Fibroblast of villous mesenchyme (primary cell): ENCODE data around the gene COL13A1. TPM values are rescaled to one million over a fixed set of nuclear protein-coding genes. Genes with fewer than 3 reads are reported as not detected.

Source experiments
- DNase-seq: peaks from one replicate; pipeline ENCODE4 v3.0.0-alpha.2; 2010; ENCODE audit warnings: low read depth
- H3K4me3 ChIP-seq: 2 replicates; pipeline ENCODE4 v1.5.1; 2011; ENCODE audit warnings: low read depth, mild to moderate bottlenecking, low read length
- total RNA-seq: library from RNA; depleted of rRNA; stranded (reverse); fragments of >200 nt; gene quantifications from 2 replicates; pipeline ENCODE4 v1.2.3, GENCODE V29; 2012
- TF ChIP-seq, protein P1 (sequence below): IDR thresholded peaks from 2 replicates; pipeline ENCODE4 v1.5.1; 2012; ENCODE audit warnings: low read depth, mild to moderate bottlenecking, low read length; ENCODE audit not compliant: insufficient read depth

The COL13A1 gene
- total RNA-seq, 1 donor, result 3.5 TPM

DNA sequence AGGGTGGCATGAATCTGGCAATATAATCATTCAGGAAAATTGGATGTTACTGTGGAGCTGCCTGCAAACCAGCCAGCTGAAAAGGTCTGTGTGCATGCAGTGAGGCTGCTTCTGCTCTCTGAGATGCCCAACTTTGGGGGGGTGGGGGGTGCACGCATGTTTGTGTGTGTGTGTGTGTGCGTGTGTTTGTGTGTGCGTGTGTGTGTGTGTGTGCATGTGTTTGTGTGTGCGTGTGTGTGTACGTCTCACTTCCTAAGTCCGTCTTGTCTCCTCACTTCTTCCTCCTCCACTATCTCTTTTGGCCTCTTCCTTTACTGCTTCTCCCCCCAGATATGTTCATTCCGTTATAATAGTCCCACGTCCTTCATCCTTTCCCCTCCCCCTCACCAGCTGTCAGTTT lies 148.1 kb downstream of the COL13A1 start:
- no peak overlapping the region for H3K4me3 ChIP-seq
- TF ChIP-seq, protein P1, sequence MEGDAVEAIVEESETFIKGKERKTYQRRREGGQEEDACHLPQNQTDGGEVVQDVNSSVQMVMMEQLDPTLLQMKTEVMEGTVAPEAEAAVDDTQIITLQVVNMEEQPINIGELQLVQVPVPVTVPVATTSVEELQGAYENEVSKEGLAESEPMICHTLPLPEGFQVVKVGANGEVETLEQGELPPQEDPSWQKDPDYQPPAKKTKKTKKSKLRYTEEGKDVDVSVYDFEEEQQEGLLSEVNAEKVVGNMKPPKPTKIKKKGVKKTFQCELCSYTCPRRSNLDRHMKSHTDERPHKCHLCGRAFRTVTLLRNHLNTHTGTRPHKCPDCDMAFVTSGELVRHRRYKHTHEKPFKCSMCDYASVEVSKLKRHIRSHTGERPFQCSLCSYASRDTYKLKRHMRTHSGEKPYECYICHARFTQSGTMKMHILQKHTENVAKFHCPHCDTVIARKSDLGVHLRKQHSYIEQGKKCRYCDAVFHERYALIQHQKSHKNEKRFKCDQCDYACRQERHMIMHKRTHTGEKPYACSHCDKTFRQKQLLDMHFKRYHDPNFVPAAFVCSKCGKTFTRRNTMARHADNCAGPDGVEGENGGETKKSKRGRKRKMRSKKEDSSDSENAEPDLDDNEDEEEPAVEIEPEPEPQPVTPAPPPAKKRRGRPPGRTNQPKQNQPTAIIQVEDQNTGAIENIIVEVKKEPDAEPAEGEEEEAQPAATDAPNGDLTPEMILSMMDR, result no peak
- DNase-seq, result no peak

DNA sequence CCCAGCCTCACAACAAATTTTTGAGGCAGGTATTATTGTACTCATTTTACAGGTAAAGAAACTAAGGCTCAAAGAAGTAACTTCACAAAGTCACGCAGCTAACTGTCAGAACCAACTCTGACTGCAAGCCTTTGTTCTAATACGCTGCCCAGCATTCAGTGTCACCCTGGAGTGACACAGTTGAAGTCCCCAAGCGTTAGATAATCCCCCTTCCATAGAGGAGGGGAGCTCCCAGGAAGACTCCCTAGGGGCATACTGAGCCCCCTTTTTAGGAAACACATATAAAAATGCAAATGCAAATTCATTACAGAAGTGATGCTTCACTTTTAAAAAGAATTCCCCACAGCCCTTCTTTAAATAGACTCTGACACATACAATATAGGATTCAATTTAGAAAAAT lies 150.0 kb downstream of the COL13A1 start:
- TF ChIP-seq, protein P1, result no peak
- DNase-seq, result no peak
- no peak overlapping the region for H3K4me3 ChIP-seq

DNA sequence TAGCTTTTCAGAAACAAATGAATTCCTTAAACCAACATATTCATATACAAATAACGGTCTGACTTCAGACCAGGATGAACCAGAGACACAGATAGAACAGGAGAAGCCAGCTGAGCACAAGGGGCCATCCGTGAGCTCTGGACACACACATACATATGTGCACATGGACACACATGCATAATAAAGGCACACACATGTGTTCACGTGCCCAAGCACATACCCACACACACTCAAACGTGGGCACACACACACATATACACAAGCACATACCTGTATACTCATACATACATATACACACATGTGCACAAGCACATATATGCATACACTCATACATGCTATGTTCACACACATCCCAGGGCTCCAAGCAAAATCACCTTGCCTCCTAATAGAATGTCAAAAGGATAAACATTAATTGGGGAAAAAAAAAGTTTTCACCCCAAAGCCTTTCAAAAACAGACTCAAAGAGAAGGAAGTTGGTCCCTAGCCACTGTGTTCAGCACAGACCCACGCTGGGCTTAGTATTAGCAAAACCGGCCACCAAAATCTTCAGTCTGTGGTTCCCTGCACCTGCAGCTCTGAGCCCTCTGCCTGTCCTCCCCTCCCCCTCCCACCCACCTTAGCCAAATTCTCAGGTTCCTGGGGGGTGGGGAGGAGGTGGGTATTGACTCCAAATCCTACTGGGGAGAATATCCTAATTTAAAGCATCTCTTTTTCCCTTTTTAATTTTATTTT lies 150.5 kb downstream of the COL13A1 start:
- H3K4me3 ChIP-seq, result no peak overlapping the region
- no peak for DNase-seq
- TF ChIP-seq, protein P1, result no peak

DNA sequence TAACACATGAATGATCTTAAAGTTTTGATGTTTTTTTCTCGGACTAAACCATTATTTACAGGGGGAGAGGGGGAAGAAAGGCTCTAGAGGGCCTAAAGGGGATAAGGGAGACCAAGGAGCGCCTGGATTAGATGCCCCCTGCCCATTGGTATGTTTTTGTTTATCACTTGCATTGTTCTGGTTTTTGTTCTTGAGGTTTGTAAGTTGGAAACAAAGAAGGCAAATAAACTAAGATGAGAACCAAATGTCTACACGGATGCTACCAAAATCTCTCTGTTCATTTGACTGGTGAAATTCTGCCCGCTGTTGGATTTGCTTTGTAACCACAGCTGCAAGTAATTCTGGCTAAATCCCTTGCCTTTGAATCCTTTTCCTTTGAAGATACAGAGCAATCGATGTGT lies 151.1 kb downstream of the COL13A1 start:
- no peak overlapping the region for H3K4me3 ChIP-seq
- no peak for DNase-seq
- TF ChIP-seq, protein P1, result no peak

DNA sequence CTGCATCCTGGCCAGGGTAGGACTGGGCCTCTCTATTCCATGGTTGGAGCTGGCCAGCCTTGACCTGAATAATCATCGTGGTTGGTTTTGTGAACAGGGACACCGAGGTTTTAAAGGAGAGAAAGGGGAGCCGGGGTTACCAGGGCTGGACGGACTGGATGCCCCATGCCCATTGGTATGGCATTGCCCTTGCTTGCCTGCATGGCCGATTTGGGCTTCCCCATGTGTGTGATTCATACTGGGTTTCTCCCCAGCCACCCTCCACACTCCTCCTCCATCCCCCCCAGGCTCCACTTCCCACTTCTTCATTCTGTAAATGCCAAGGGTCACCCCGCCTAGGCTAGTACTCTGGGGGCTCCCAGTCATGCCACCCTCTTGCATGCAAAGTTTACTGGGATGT lies 152.1 kb downstream of the COL13A1 start:
- H3K4me3 ChIP-seq, result no peak overlapping the region
- TF ChIP-seq, protein P1, result no peak
- DNase-seq, result no peak

DNA sequence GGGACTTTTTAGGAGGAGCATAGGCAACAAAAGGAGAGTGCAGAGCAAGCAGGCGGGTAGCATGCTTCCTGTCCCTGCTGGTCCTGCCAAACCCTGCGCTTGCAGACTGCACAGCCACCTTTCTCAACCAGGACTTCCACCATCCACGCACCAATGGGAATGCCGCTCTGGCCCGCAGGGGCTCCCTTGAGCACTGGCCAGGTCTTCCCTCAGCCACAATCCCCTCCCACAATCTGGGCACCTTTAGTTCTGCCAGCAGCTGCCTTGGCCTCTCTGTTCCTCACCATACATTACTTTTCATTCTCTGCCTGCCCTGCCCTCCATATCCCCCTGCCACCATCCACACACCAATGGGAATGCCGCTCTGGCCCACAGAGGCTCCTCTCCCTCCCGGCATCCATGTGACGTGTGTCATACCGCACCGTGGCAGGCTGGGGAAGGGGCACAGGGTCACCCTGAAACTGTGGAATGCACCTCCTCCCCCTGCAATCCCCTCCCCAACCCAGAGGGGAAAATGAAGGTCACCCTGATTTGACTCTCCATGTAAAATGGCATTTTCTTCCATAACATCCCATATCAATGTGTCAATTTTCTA lies 153.6 kb downstream of the COL13A1 start:
- H3K4me3 ChIP-seq, result no peak overlapping the region
- DNase-seq, result no peak
- TF ChIP-seq, protein P1, result no peak
